Measurements from ENCODE around the gene MAPK8. TPM values are rescaled to one million over a fixed set of nuclear protein-coding genes. Genes with fewer than 3 reads are reported as not detected.
"Not testable (repeated sequence)": the region's sequence is repeated elsewhere in the genome, so short reads cannot be mapped to it uniquely, and the experiment has no call there.

The MAPK8 gene
- total RNA-seq: 51.6 and 52.3 TPM in 2 replicates

GRCh38 chr10:48306265-48306869 is at the start of gene MAPK8:
MAPK8 (plus strand) TSS chr10:48306677; CDS start chr10:48401661, 94,984 bp downstream.
- Mint-ChIP-seq H3K36me3 (ENCODE audit: low read depth) (peaks cover 1% of the 10 kb centered on the region), H3K27me3 (ENCODE audit: insufficient read depth) (peaks cover 17% of the 10 kb centered on the region), H3K9me3 (no peaks in the 10 kb centered on the region), H3K27ac (peak within 1 kb of the TSS; percentile 68), H3K4me3 (peak within 1 kb of the TSS; percentile 85), H3K4me1 (ENCODE audit: low read depth) (peaks cover 19% of the 10 kb centered on the region)
- intact Hi-C loops (cut with micrococcal nuclease): loop anchor here (2.0 to 5.0 kb wide), 4 partner anchors 86 to 1232 kb away; partner anchors contain the start of gene ERCC6
- peak; percentile 88 for DNase-seq (ENCODE audit: low spot score)

- Mint-ChIP-seq H3K9me3 (no peaks in the 10 kb centered on the region), H3K4me3 (no peak overlapping the region), H3K27me3 (ENCODE audit: insufficient read depth) (peaks cover 12% of the 10 kb centered on the region), H3K27ac (no peak overlapping the region), H3K4me1 (ENCODE audit: low read depth) (no peaks in the 10 kb centered on the region), H3K36me3 (ENCODE audit: low read depth) (no peaks in the 10 kb centered on the region)
- intact Hi-C loops (cut with micrococcal nuclease): no loop called here
- DNase-seq (ENCODE audit: low spot score): no peak
Observed at GRCh38 chr10:48257407-48257961, 49.0 kb upstream of the MAPK8 start.

DNA sequence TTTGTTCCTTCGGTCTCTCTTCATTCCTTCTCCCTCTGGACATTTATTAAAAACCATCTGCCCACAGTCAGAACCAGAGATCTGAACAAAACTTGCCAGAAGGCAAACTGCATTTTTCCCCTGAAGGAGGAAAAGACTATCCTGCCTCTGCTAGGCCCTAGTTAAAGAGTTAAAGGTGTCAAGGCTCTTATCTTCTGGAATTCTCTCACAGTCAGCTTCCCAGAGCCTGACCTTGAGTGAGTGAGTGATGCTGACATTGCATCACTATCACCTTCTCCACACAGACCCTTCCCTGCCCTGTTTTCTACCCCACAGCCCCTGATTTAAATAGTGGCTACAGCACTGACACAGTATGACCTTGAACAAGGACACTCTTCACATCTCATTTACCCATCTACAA is 48.4 kb upstream of the MAPK8 start:
- peaks cover 14% of the 10 kb centered on the region for H3K27me3 Mint-ChIP-seq (ENCODE audit: insufficient read depth)
- intact Hi-C loops (cut with micrococcal nuclease): no loop called here
- H3K9me3 Mint-ChIP-seq: no peaks in the 10 kb centered on the region

DNA sequence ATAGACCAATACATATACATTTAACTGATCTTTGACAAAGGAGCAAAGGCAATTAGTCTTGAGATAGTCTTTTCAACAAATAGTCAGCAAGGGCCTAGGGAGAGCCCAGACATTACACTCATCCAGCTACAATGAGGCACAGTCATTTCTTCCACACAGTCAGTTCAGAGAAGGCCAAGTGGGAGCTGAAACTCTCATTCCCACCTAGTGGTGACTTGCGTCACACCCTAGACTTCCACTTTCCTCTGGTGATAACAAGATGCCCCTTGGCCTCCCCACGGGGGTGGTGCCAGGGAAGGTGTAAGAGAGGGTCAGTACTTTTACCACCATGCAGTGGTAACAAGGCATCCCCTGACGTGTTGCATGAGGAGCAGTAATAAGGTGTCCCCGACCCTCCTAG is 39.9 kb upstream of the MAPK8 start:
- no peaks in the 10 kb centered on the region for H3K9me3 Mint-ChIP-seq
- no peak for DNase-seq (ENCODE audit: low spot score)
- intact Hi-C loops (cut with micrococcal nuclease): no loop called here
- no peaks in the 10 kb centered on the region for H3K36me3 Mint-ChIP-seq (ENCODE audit: low read depth)
- peaks cover 8% of the 10 kb centered on the region for H3K27me3 Mint-ChIP-seq (ENCODE audit: insufficient read depth)
- no peak overlapping the region for H3K4me3 Mint-ChIP-seq
- H3K27ac Mint-ChIP-seq: no peak overlapping the region
- no peaks in the 10 kb centered on the region for H3K4me1 Mint-ChIP-seq (ENCODE audit: low read depth)

More for the DNA sequence above, 48.4 kb upstream of the MAPK8 start:
- H3K36me3 Mint-ChIP-seq (ENCODE audit: low read depth): no peaks in the 10 kb centered on the region
- DNase-seq (ENCODE audit: low spot score): no peak
- H3K4me1 Mint-ChIP-seq (ENCODE audit: low read depth): no peaks in the 10 kb centered on the region
- H3K27ac Mint-ChIP-seq: no peak overlapping the region
- no peak overlapping the region for H3K4me3 Mint-ChIP-seq

GRCh38 chr10:48271047-48271730 is 35.3 kb upstream of the MAPK8 start:
- Mint-ChIP-seq H3K36me3 (ENCODE audit: low read depth) (no peaks in the 10 kb centered on the region), H3K27ac (no peak overlapping the region), H3K4me1 (ENCODE audit: low read depth) (no peaks in the 10 kb centered on the region), H3K9me3 (no peaks in the 10 kb centered on the region), H3K4me3 (no peak overlapping the region), H3K27me3 (ENCODE audit: insufficient read depth) (peaks cover 5% of the 10 kb centered on the region)
- no peak for DNase-seq (ENCODE audit: low spot score)
- intact Hi-C loops (cut with micrococcal nuclease): no loop called here

GRCh38 chr10:48272682-48273081 is 33.8 kb upstream of the MAPK8 start:
- intact Hi-C loops (cut with micrococcal nuclease): no loop called here
- Mint-ChIP-seq H3K4me1 (ENCODE audit: low read depth) (no peaks in the 10 kb centered on the region), H3K27me3 (ENCODE audit: insufficient read depth) (peaks cover 6% of the 10 kb centered on the region), H3K9me3 (no peaks in the 10 kb centered on the region), H3K4me3 (no peak overlapping the region), H3K36me3 (ENCODE audit: low read depth) (no peaks in the 10 kb centered on the region), H3K27ac (no peak overlapping the region)
- no peak for DNase-seq (ENCODE audit: low spot score)

DNA sequence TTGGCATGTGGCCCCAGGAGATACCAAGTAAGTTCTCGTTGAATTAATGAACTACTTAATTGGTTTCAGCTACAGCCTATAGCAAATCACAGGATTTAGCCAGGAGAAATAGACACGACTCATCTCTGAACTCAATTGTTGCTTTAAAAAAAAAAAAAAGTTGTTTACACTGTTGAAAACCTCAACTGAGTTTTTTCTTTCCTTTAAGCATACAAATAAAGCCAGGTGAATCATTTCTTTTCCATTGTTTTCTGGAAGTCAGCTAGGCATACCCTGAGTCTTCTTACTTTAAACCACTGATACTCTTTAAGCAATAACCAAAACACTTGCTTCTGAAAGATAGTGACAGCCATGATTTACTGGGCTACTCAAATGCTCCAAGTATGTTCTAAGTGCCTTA is 32.7 kb upstream of the MAPK8 start:
- no peak overlapping the region for H3K4me3 Mint-ChIP-seq
- intact Hi-C loops (cut with micrococcal nuclease): no loop called here
- H3K4me1 Mint-ChIP-seq (ENCODE audit: low read depth): no peaks in the 10 kb centered on the region
- no peaks in the 10 kb centered on the region for H3K9me3 Mint-ChIP-seq
- no peak overlapping the region for H3K27ac Mint-ChIP-seq
- H3K36me3 Mint-ChIP-seq (ENCODE audit: low read depth): no peaks in the 10 kb centered on the region
- DNase-seq (ENCODE audit: low spot score): no peak
- H3K27me3 Mint-ChIP-seq (ENCODE audit: insufficient read depth): peaks cover 9% of the 10 kb centered on the region

DNA sequence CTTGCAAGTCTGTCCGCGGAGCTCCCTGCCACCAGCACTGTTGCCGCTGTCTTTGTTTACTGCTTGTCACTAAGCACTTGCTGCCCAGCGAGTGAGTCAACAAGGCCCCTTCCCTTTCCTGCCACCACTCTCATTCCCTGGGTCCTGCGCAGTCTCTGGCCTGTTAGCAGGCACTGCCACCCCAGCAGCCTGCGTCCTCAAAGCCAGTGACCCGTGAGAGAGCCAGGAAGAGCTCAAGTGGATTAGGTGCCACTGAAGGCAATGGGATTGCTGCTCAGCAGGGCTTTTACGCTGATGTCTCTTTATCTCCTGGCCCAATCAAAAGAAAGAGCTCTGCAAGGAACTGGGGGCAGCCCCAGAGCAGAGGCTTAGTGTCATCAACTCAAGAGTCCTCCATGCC is 31.8 kb upstream of the MAPK8 start, which contains the start of gene FRMPD2:
TSS of gene FRMPD2 (minus strand) at position 61 of the 400 bp plus-strand sequence. CDS start 129 bp downstream, outside the sequence.
- H3K4me1 Mint-ChIP-seq (ENCODE audit: low read depth): no peaks in the 10 kb centered on the region
- no peak for DNase-seq (ENCODE audit: low spot score)
- H3K36me3 Mint-ChIP-seq (ENCODE audit: low read depth): no peaks in the 10 kb centered on the region
- H3K27ac Mint-ChIP-seq: no peak within 1 kb of the TSS
- intact Hi-C loops (cut with micrococcal nuclease): no loop called here
- no peaks in the 10 kb centered on the region for H3K9me3 Mint-ChIP-seq
- H3K4me3 Mint-ChIP-seq: no peak within 1 kb of the TSS
- peaks cover 11% of the 10 kb centered on the region for H3K27me3 Mint-ChIP-seq (ENCODE audit: insufficient read depth)

DNA sequence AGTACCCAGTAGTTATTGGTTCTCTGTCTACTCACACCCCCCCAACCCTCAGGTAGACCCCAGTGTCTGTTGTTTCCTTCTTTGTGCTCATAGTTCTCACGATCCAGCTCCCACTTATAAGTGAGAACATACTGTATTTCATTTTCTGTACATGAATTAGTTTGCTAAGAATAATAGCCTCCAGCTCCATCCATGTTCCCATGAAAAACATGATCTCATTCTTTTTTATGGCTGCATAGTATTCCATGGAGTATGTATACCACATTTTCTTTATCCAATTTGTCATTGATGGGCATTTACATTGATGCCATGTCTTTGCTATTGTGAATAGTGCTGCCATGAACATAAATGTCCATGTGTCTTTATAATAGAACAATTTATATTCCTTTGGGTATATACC is 29.4 kb upstream of the MAPK8 start:
- no peak for DNase-seq (ENCODE audit: low spot score)
- intact Hi-C loops (cut with micrococcal nuclease): no loop called here
- H3K27me3 Mint-ChIP-seq (ENCODE audit: insufficient read depth): peaks cover 10% of the 10 kb centered on the region
- peaks cover 6% of the 10 kb centered on the region for H3K9me3 Mint-ChIP-seq
- H3K36me3 Mint-ChIP-seq (ENCODE audit: low read depth): no peaks in the 10 kb centered on the region
- H3K4me3 Mint-ChIP-seq: no peak overlapping the region
- no peaks in the 10 kb centered on the region for H3K4me1 Mint-ChIP-seq (ENCODE audit: low read depth)
- no peak overlapping the region for H3K27ac Mint-ChIP-seq

DNA sequence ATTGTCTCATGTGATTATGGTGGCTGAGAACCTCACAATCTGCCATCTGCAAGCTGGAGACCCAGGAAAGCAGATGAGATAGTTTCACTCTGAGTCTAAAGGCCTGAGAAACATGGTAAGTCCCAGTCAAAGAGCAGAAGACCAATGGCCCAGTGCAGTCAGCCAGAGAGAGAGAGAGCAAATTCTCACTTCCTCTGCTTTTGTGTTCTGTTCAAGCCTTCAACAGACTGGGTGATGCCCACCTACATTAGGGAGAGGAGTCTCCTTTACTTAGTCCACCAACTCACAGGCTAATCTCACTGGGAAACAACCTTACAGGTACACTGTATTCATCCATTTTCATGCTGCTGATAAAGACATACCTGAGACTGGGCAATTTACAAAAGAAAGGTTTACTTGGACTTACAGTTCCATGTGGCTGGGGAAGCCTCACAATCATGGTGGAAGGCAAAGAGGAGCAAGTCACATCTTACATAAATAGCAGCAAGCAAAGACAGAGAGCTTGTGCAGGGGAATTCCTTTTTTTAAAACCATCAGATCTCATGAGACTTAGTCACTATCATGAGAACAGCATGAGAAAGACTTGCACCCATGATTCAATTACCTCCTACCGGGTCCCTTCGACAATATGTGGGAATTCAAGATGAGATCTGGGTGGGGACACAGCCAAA is 27.3 kb upstream of the MAPK8 start:
- H3K27ac Mint-ChIP-seq: no peak overlapping the region
- intact Hi-C loops (cut with micrococcal nuclease): no loop called here
- H3K4me1 Mint-ChIP-seq (ENCODE audit: low read depth): no peaks in the 10 kb centered on the region

GRCh38 chr10:48281697-48282096 is 24.8 kb upstream of the MAPK8 start:
- H3K4me3 Mint-ChIP-seq, H3K27ac Mint-ChIP-seq: not testable (repeated sequence)

More for the DNA sequence above, 27.3 kb upstream of the MAPK8 start:
- Mint-ChIP-seq H3K36me3 (ENCODE audit: low read depth) (no peaks in the 10 kb centered on the region), H3K9me3 (peaks cover 13% of the 10 kb centered on the region), H3K27me3 (ENCODE audit: insufficient read depth) (peaks cover 10% of the 10 kb centered on the region), H3K4me3 (no peak overlapping the region)
- no peak for DNase-seq (ENCODE audit: low spot score)

GRCh38 chr10:48282829-48283228 is 23.6 kb upstream of the MAPK8 start:
- intact Hi-C loops (cut with micrococcal nuclease): no loop called here
- Mint-ChIP-seq H3K27ac (no peak overlapping the region), H3K4me1 (ENCODE audit: low read depth) (no peaks in the 10 kb centered on the region), H3K27me3 (ENCODE audit: insufficient read depth) (peaks cover 12% of the 10 kb centered on the region), H3K36me3 (ENCODE audit: low read depth) (no peaks in the 10 kb centered on the region), H3K9me3 (peaks cover 15% of the 10 kb centered on the region), H3K4me3 (no peak overlapping the region)
- no peak for DNase-seq (ENCODE audit: low spot score)

More at GRCh38 chr10:48281697-48282096, 24.8 kb upstream of the MAPK8 start:
- Mint-ChIP-seq H3K9me3 (peaks cover 15% of the 10 kb centered on the region), H3K27me3 (ENCODE audit: insufficient read depth) (peaks cover 14% of the 10 kb centered on the region)
- intact Hi-C loops (cut with micrococcal nuclease); H3K36me3 Mint-ChIP-seq (ENCODE audit: low read depth); H3K4me1 Mint-ChIP-seq (ENCODE audit: low read depth); DNase-seq (ENCODE audit: low spot score): not testable (repeated sequence)

All from activated T-helper 1 cell treated with anti-CD3 and anti-CD28 coated beads, Interleukin-12 subunit alpha, Interleukin-12 subunit beta, Interleukin-2, Interleukin-4 antibody, amounts not matched to agents 30 ng/mL and 10 ng/mL and 1 ng/mL, durations not matched to agents 14 hours and 24 hours and 36 hours (primary cell).